MM.1S (cell line): Measurements from ENCODE around the gene EXOC4.

Experiments
- DNase-seq: peaks from one replicate; pipeline ENCODE4 v3.0.0-alpha.2; 2015
- H2AFZ ChIP-seq: fragments of 300-600 bp; sonication (generic); 2 replicates; pipeline ENCODE4 v1.6.0; 2016; ENCODE audit warnings: antibody characterized with exemption, low read length
- H3F3A ChIP-seq: fragments of 300-600 bp; sonication (generic); 2 replicates; pipeline ENCODE4 v1.6.1; 2016; ENCODE audit warnings: mild to moderate bottlenecking, antibody characterized with exemption, low read length, moderate library complexity, mixed read lengths; ENCODE audit not compliant: insufficient read depth
- H3K27ac ChIP-seq: fragments of 300-600 bp; sonication (generic); 2 replicates; pipeline ENCODE4 v1.5.1; 2016; ENCODE audit warnings: mild to moderate bottlenecking, low read length
- H3K27me3 ChIP-seq: fragments of 300-600 bp; sonication (generic); replicated peaks from 2 replicates; pipeline ENCODE4 v1.6.0; 2016; ENCODE audit warnings: low read length; ENCODE audit not compliant: insufficient read depth
- H3K36me3 ChIP-seq: fragments of 300-600 bp; sonication (generic); replicated peaks from 2 replicates; pipeline ENCODE4 v1.6.1; 2016; ENCODE audit warnings: mild to moderate bottlenecking, low read length, mixed read lengths; ENCODE audit not compliant: insufficient read depth
- H3K4me1 ChIP-seq: fragments of 300-600 bp; sonication (generic); 2 replicates; pipeline ENCODE4 v1.6.1; 2016; ENCODE audit warnings: low read length, mixed read lengths
- H3K4me2 ChIP-seq: fragments of 300-600 bp; sonication (generic); 2 replicates; pipeline ENCODE4 v1.6.0; 2016; ENCODE audit warnings: low read depth, low read length
- H3K4me3 ChIP-seq: fragments of 300-600 bp; sonication (generic); 2 replicates; pipeline ENCODE4 v1.5.1; 2016; ENCODE audit warnings: low read length, mixed read lengths
- H3K79me2 ChIP-seq: fragments of 300-600 bp; sonication (generic); 2 replicates; pipeline ENCODE4 v1.6.1; 2016; ENCODE audit warnings: mixed run types, low read length, mixed read lengths
- H3K9ac ChIP-seq: fragments of 300-600 bp; sonication (generic); 2 replicates; pipeline ENCODE4 v1.6.1; 2016; ENCODE audit warnings: low read length, mixed read lengths
- H3K9me2 ChIP-seq: fragments of 300-600 bp; sonication (generic); replicated peaks from 2 replicates; pipeline ENCODE4 v1.6.1; 2016; ENCODE audit warnings: mild to moderate bottlenecking, low read length, mixed read lengths; ENCODE audit not compliant: insufficient read depth
- H3K9me3 ChIP-seq: fragments of 300-600 bp; sonication (generic); replicated peaks from 2 replicates; pipeline ENCODE4 v1.6.1; 2016; ENCODE audit warnings: mild to moderate bottlenecking, low read length, mixed read lengths; ENCODE audit not compliant: insufficient read depth
- H4K20me1 ChIP-seq: fragments of 300-600 bp; sonication (generic); 2 replicates; pipeline ENCODE4 v1.6.1; 2016; ENCODE audit warnings: mild to moderate bottlenecking, low read length, moderate library complexity, mixed read lengths; ENCODE audit not compliant: insufficient read depth
- CTCF ChIP-seq: fragments of 300-600 bp; sonication (generic); IDR thresholded peaks from 2 replicates; pipeline ENCODE4 v1.5.1; 2016; ENCODE audit warnings: antibody characterized with exemption, low read length, mixed read lengths
- EZH2 ChIP-seq: fragments of 300-600 bp; sonication (generic); optimal IDR thresholded peaks from 2 replicates; pipeline ENCODE3; 2017; ENCODE audit warnings: low read depth, mild to moderate bottlenecking, antibody characterized with exemption, low read length, mixed read lengths
- EZH2phosphoT487 ChIP-seq: fragments of 300-600 bp; sonication (generic); IDR thresholded peaks from 2 replicates; pipeline ENCODE4 v1.6.1; 2018; ENCODE audit warnings: antibody characterized with exemption, low read length

Gene EXOC4

GRCh38 chr7:133886797-133887196 is 633.9 kb downstream of the EXOC4 start:
- TF ChIP-seq EZH2phosphoT487: no peak
- no peak for TF ChIP-seq EZH2
- TF ChIP-seq CTCF: no peak
- no peaks in the 10 kb centered on the region for H3K4me1 ChIP-seq
- H3K79me2 ChIP-seq: no peaks in the 10 kb centered on the region
- H3K9ac ChIP-seq: no peak overlapping the region
- no peaks in the 10 kb centered on the region for H4K20me1 ChIP-seq
- H3K27ac ChIP-seq: no peak overlapping the region
- no peak for DNase-seq
- no peak overlapping the region for H2AFZ ChIP-seq
- no peaks in the 10 kb centered on the region for H3K27me3 ChIP-seq
- H3F3A ChIP-seq: no peaks in the 10 kb centered on the region
- H3K4me3 ChIP-seq: no peak overlapping the region
- no peak overlapping the region for H3K4me2 ChIP-seq
- no peaks in the 10 kb centered on the region for H3K9me2 ChIP-seq
- no peaks in the 10 kb centered on the region for H3K36me3 ChIP-seq
- no peaks in the 10 kb centered on the region for H3K9me3 ChIP-seq

- no peaks in the 10 kb centered on the region for H3K79me2 ChIP-seq
- no peak overlapping the region for H2AFZ ChIP-seq
- no peaks in the 10 kb centered on the region for H3K36me3 ChIP-seq
- no peaks in the 10 kb centered on the region for H4K20me1 ChIP-seq
- TF ChIP-seq CTCF: no peak
- no peak for TF ChIP-seq EZH2phosphoT487
- no peak for TF ChIP-seq EZH2
- DNase-seq: no peak
- H3K4me2 ChIP-seq: no peak overlapping the region
- H3K27ac ChIP-seq: no peak overlapping the region
- no peak overlapping the region for H3K9ac ChIP-seq
- no peaks in the 10 kb centered on the region for H3K27me3 ChIP-seq
- no peaks in the 10 kb centered on the region for H3F3A ChIP-seq
- no peaks in the 10 kb centered on the region for H3K4me1 ChIP-seq
- H3K9me3 ChIP-seq: no peaks in the 10 kb centered on the region
- no peak overlapping the region for H3K4me3 ChIP-seq
- H3K9me2 ChIP-seq: no peaks in the 10 kb centered on the region
Observed at GRCh38 chr7:133887459-133887858, 634.6 kb downstream of the EXOC4 start.

- Histone ChIP-seq H3K27ac (no peak overlapping the region), H3F3A (no peaks in the 10 kb centered on the region), H3K9me3 (no peaks in the 10 kb centered on the region), H3K36me3 (no peaks in the 10 kb centered on the region), H3K27me3 (no peaks in the 10 kb centered on the region), H3K9ac (no peak overlapping the region), H3K4me1 (no peaks in the 10 kb centered on the region), H3K4me2 (no peak overlapping the region), H3K4me3 (no peak overlapping the region), H3K9me2 (no peaks in the 10 kb centered on the region), H3K79me2 (no peaks in the 10 kb centered on the region), H2AFZ (no peak overlapping the region), H4K20me1 (no peaks in the 10 kb centered on the region)
- DNase-seq: no peak
- TF ChIP-seq CTCF (no peak), EZH2 (no peak), EZH2phosphoT487 (no peak)
Observed at GRCh38 chr7:133888061-133888930, 635.4 kb downstream of the EXOC4 start.
